ENCODE measurements around the gene C2CD3.

C2CD3 gene, protein sequence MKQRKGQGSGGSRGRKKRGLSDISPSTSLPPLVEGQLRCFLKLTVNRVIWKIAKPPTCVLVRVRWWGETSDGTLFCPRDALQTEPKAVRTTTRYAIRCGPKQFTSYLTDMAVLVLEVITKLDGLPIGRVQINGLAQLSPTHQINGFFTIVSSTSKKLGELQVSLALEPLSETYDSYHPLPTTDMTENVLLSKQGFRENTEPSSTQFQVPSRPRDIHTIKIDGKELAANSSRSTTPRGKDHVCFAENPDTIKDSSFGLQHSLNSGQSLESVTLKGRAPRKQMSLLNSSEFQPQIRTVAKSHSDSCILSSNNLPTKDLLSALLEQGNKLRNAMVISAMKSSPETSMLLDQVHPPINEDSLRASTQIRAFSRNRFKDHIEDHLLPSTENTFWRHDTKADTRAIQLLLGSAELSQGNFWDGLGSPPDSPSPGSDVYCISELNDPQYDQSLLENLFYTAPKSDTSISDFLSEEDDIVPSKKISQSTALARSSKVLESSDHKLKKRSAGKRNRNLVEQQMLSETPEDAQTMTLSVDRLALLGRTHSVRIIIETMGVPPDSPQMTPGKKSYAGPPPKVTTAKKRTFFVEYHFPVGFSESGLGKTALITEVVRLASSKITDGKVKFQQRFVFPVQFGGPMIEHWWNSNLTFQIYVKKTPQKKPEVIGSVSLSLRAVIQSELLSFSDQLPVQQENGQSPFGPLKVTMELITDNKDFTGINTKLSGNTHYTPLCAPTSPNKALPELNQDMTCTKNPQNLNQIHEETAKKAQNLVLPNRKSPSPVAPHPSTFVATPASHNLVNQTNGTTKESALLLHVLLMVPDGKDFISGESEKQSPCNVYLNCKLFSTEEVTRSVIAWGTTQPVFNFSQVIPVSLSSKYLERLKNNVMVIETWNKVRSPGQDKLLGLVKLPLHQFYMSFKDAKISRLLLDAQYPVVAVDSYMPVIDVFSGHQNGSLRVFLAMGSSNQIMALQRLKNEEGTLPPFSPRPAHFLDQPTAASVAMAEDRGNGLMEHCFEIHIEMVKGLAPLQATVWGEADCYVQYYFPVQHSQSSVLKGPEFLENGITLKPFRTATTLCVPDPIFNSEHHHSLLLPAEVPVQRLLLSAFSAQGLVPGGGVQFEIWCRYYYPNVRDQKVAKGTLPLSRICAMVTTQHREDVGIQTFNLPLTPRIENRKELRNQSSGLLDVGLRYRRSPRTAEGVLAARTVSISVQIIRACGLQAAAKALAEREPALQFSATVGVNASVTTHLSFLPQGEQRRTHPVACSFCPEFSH (N-terminal part only)

GRCh38 chr11:74170694-74171629 lies at the start of gene C2CD3, which contains the start of gene PPME1:
Gene C2CD3 (minus strand): TSS chr11:74171002. CDS start chr11:74170792, 210 bp downstream.
Gene PPME1 (plus strand): TSS chr11:74171289. CDS start chr11:74171422, 133 bp downstream.
- DNase-seq (ENCODE audit: low spot score): peak; percentile 99

DNA sequence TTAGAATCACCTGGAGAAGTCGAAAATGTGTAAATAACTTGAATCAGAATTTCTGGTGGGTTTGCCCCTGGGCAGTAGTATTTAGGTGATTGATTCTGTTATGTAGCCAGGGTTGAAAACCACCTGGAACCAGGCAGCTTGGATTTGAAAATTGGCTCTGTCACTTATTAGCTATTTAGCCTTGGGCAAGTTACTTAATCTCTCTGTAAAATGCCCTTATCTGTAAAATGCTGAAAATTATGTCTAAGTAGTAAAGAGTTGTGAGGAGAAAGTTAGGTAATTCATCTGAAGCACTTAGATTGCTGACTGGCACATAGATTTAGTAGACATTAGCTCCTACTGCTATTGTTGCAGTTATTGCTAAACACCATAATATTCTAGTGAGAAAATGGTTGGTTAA lies 49.6 kb upstream of the C2CD3 start:
- no peak for DNase-seq (ENCODE audit: low spot score)

DNA sequence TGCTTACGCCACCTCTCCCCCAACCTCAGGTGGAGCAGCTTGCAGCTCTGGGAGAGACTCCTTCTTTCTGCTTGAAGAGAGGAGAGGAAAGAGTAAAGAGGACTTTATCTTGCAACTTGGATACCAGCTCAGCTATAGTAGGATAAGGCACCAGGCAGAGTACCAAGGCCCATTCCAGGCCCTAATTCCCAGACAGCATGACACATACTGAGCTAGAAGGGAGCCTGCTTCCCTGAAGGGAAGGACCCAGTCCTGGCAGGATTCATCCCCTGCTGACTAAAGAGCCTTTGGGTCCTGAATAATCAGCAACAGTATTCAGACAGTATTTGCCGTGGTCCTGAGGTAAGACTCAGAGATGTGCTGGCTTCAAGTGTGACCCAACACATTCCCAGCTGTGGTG lies 41.7 kb upstream of the C2CD3 start:
- no peak for DNase-seq (ENCODE audit: low spot score)

DNA sequence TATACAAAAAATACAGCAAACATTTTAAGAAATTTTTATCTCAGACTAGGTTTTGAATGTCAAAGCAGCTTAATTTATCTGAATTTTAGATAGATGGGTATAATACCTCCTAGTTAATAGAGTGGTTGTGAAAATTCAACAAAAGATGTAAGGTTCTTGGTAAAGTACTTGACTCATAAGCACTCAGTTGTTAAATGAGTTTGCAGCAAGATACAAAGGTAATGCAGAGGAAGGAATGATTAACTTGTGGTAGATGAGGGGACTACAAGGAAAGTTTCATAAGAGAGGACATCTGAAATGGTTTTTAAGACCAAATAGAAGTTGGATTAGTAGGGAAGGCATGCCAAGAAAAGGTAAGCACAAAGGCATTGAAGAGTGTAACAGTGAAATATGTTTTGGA lies 37.7 kb upstream of the C2CD3 start:
- no peak for DNase-seq (ENCODE audit: low spot score)

DNA sequence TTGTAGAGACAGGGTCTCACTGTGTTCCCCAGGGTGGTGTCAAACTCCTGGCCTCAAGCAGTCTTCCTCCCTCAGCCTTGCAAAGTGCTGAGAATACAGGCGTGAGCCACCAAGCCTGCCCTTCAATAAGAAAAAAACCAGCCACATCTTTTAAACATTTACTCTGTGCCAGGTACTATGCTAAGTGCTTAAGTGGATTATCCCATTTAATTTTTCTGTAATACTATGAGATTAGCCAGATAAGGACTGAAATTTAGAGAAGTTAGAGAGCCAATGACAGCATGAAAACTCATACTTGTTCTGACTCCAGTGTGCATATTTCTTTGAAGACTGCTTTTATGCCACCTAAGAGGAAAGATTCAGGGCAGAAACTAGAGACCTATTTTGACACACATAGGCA lies 35.9 kb upstream of the C2CD3 start:
- no peak for DNase-seq (ENCODE audit: low spot score)

- no peak for DNase-seq (ENCODE audit: low spot score)
These were observed 34.4 kb upstream of the C2CD3 start for GRCh38 chr11:74205181-74205580.

GRCh38 chr11:74204701-74205100 lies 33.9 kb upstream of the C2CD3 start:
- no peak for DNase-seq (ENCODE audit: low spot score)

GRCh38 chr11:74203966-74204365 lies 33.2 kb upstream of the C2CD3 start:
- DNase-seq (ENCODE audit: low spot score): no peak

- no peak for DNase-seq (ENCODE audit: low spot score)
These were observed 26.1 kb upstream of the C2CD3 start for GRCh38 chr11:74196781-74197486.

- DNase-seq (ENCODE audit: low spot score): no peak
These were observed 25.0 kb upstream of the C2CD3 start for GRCh38 chr11:74195828-74196227.

- no peak for DNase-seq (ENCODE audit: low spot score)
These were observed 14.9 kb upstream of the C2CD3 start for GRCh38 chr11:74185695-74186094.

- DNase-seq (ENCODE audit: low spot score): no peak
These were observed 14.5 kb upstream of the C2CD3 start for GRCh38 chr11:74185285-74185684.

DNA sequence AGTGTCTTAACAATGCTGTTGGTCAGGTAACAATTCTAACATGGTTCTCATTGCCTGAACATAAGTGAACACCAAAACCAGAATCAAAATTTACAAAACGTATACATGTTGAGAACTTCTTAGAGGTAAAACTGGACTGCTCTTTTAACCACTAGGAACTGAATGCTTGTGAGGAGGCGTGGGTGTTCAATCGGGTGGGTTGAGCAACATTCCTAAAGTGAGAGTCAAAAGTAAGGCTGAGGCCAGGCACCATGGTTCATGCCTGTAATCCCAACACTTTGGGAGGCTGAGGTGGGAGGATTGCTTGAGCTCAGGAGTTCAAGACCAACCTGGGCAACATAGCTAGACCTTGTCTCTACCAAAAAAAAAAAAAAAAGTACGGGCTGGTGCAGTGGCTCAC lies 11.8 kb upstream of the C2CD3 start:
- DNase-seq (ENCODE audit: low spot score): no peak

- DNase-seq (ENCODE audit: low spot score): no peak
These were observed 8.6 kb upstream of the C2CD3 start for GRCh38 chr11:74179234-74180052.

DNA sequence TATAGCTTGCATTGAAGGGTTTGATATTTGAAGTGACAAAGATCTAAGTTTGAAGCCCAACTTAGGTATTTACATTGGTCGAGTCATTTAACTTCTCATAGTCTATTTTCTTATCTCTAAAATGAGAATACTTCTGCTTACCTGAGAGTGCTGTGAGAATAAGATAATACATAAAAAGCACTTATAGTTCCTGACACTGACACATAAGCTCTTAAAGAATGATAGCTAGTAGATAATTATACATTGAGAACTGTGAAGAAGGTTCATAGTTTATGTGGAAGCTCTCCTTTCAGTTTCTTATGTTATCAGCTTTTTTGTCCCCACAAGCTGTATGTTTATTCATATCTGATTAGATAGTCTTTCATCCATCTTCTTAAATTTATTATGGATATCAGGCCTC lies 5.1 kb upstream of the C2CD3 start:
- DNase-seq (ENCODE audit: low spot score): no peak

GRCh38 chr11:74171997-74172396 lies 1.2 kb upstream of the C2CD3 start:
- no peak for DNase-seq (ENCODE audit: low spot score)

GRCh38 chr11:74171630-74171968 lies 797 bp upstream of the C2CD3 start:
- no peak for DNase-seq (ENCODE audit: low spot score)

GRCh38 chr11:74169738-74170458 lies 904 bp downstream of the C2CD3 start:
- DNase-seq (ENCODE audit: low spot score): peak; percentile 11

GRCh38 chr11:74168838-74169237 lies 2.0 kb downstream of the C2CD3 start:
- DNase-seq (ENCODE audit: low spot score): no peak

All from activated CD4-positive, alpha-beta T cell treated with anti-CD3 and anti-CD28 coated beads, Interleukin-2, Interleukin-4, amounts not matched to agents 100 ng/mL and 50 ng/mL, durations not matched to agents 16 hours and 8 hours (primary cell).